HCT116 (cell line): ENCODE results near the gene SYCP3. TPM values are rescaled to one million over a fixed set of nuclear protein-coding genes. Genes with fewer than 3 reads are reported as not detected.

Source experiments
- ATAC-seq: fragments of 200-7000 bp; cut with Tn5 transposase; 2 replicates; pipeline ENCODE4 v1.9.1; 2020; ENCODE audit warnings: mild to moderate bottlenecking, moderate library complexity
- BruUV-seq: library from RNA; stranded (reverse); fragments of 400-500 nt; replicated peaks from 2 replicates; lab custom pipeline; 2021; lab: Mats Ljungman, UMichigan
- CTCF ChIA-PET: fragments of 300-600 bp; sonication (Branson Sonifier 250); formaldehyde crosslinking; loops from one replicate; lab custom pipeline; 2021; ENCODE audit warnings: antibody characterized with exemption; lab: Charles Lee
- POLR2A ChIA-PET: fragments of 300-600, 350-600 bp; sonication (Branson Sonifier 250); formaldehyde crosslinking; loops from one replicate; lab custom pipeline; 2021; ENCODE audit warnings: antibody characterized with exemption; lab: Charles Lee
- RAD21 ChIA-PET, 2 experiments: fragments of 300-600 bp; sonication (Branson Sonifier 250); formaldehyde crosslinking; loops; one replicate each; lab custom pipeline; 2023; ENCODE audit warnings: low total read pairs in 2 of 2; ENCODE audit not compliant: uncharacterized antibody in 2 of 2, unreplicated experiment in 2 of 2, low non-redundant PET in 1 of 2; lab: Charles Lee
- DNase-seq: peaks from one replicate; pipeline ENCODE4 v3.0.0-alpha.2; 2010; ENCODE audit warnings: low read depth, low spot score
- H2AFZ ChIP-seq: fragments of 200-600 bp; shearing (Covaris generic), sonication (generic); 2 replicates; pipeline ENCODE4 v1.6.1; 2017; ENCODE audit warnings: low read depth, mixed run types, mixed read lengths, antibody characterized with exemption, low read length; ENCODE audit not compliant: poor library complexity, severe bottlenecking
- H3K27ac ChIP-seq: 2 replicates; pipeline ENCODE4 v1.5.1; 2012; ENCODE audit warnings: low read depth, low read length
- H3K27me3 ChIP-seq: fragments of 200-600 bp; sonication (generic); 2 replicates; pipeline ENCODE4 v1.6.1; 2016; ENCODE audit warnings: mixed run types, low read length, mixed read lengths; ENCODE audit not compliant: insufficient read depth
- H3K36me3 ChIP-seq, 2 experiments: fragments of 200-500 bp in 1 of 2; fragments of 200-600 bp in 1 of 2; sonication (Bioruptor generic) in 1 of 2; sonication (generic) in 1 of 2; 2 replicates each; pipeline versions ENCODE4 v1.5.1 to v1.6.1; 2014 to 2016; ENCODE audit warnings: low read length in 2 of 2, inconsistent platforms in 1 of 2, mixed read lengths in 1 of 2, mixed run types in 1 of 2; ENCODE audit not compliant: insufficient read depth in 2 of 2, control insufficient read depth in 1 of 2
- H3K4me1 ChIP-seq, 2 experiments: fragments of 200-600 bp in 1 of 2; sonication (generic) in 1 of 2; 2 replicates each; pipeline versions ENCODE4 v1.5.1 to v1.6.1; 2012 to 2017; ENCODE audit warnings: low read length in 2 of 2, inconsistent platforms in 1 of 2, mild to moderate bottlenecking in 1 of 2, mixed read lengths in 1 of 2, mixed run types in 1 of 2, moderate library complexity in 1 of 2; ENCODE audit not compliant: insufficient read depth in 2 of 2, control insufficient read depth in 1 of 2
- H3K4me2 ChIP-seq: fragments of 200-600 bp; sonication (generic); 2 replicates; pipeline ENCODE4 v1.6.1; 2017; ENCODE audit warnings: mixed run types, low read length, mixed read lengths
- H3K4me3 ChIP-seq, 2 experiments: fragments of 200-600 bp in 1 of 2; sonication (generic) in 1 of 2; replicated peaks in 1 of 2; 2 replicates each; pipeline ENCODE4 v1.5.1; 2011 to 2016; ENCODE audit warnings: low read length in 2 of 2, control low read depth in 1 of 2, low read depth in 1 of 2, mild to moderate bottlenecking in 1 of 2, mixed read lengths in 1 of 2, mixed run types in 1 of 2
- H3K79me2 ChIP-seq: fragments of 200-600 bp; sonication (generic); 2 replicates; pipeline ENCODE4 v1.6.1; 2017; ENCODE audit warnings: mild to moderate bottlenecking, mixed run types, low read length, moderate library complexity, mixed read lengths; ENCODE audit not compliant: insufficient read depth
- H3K9ac ChIP-seq: fragments of 200-600 bp; sonication (generic); 2 replicates; pipeline ENCODE4 v1.6.1; 2016; ENCODE audit warnings: low read length, mixed read lengths
- H3K9me2 ChIP-seq: fragments of 200-600 bp; sonication (generic), shearing (Covaris generic); 2 replicates; pipeline ENCODE4 v1.6.1; 2017; ENCODE audit warnings: mixed run types, mild to moderate bottlenecking, moderate library complexity; ENCODE audit not compliant: insufficient read depth
- H3K9me3 ChIP-seq, 2 experiments: fragments of 200-500 bp in 1 of 2; fragments of 200-600 bp in 1 of 2; sonication (Bioruptor generic) in 1 of 2; sonication (generic) in 1 of 2; 2 replicates each; pipeline ENCODE4 v1.6.1; 2014 to 2017; ENCODE audit warnings: low read length in 2 of 2, mixed read lengths in 2 of 2, inconsistent platforms in 1 of 2, low read depth in 1 of 2, mild to moderate bottlenecking in 1 of 2, mixed run types in 1 of 2, moderate library complexity in 1 of 2; ENCODE audit not compliant: control insufficient read depth in 1 of 2, insufficient read depth in 1 of 2
- H4K20me1 ChIP-seq: fragments of 200-600 bp; sonication (generic), shearing (Covaris generic); 2 replicates; pipeline ENCODE4 v1.6.1; 2017; ENCODE audit warnings: mixed run types, mild to moderate bottlenecking, moderate library complexity; ENCODE audit not compliant: insufficient read depth
- EZH2phosphoT487 ChIP-seq: fragments of 200-600 bp; IDR thresholded peaks from 2 replicates; pipeline ENCODE4 v1.6.1; 2018; ENCODE audit warnings: antibody characterized with exemption, borderline replicate concordance
- POLR2AphosphoS5 ChIP-seq: IDR thresholded peaks from 2 replicates; pipeline ENCODE4 v1.6.1; 2011; ENCODE audit warnings: mild to moderate bottlenecking, low read depth, low read length, moderate library complexity
- RAD21 ChIP-seq: IDR thresholded peaks from 2 replicates; pipeline ENCODE4 v1.6.1; 2012; ENCODE audit warnings: low read depth, mild to moderate bottlenecking
- intact Hi-C: fragments of 100-400 bp; cut with micrococcal nuclease; formaldehyde crosslinking; loops from 2 replicates; pipeline ENCODE4 v1.10.0; 2022
- total RNA-seq: library from RNA; stranded (reverse); gene quantifications from one replicate; pipeline ENCODE4 v1.2.1, GENCODE V29; 2021; ENCODE audit not compliant: unreplicated experiment
- TF ChIP-seq, protein P1 (sequence below), 3 experiments: fragments of 200-600 bp in 1 of 3; sonication (generic) in 1 of 3; IDR thresholded peaks in 2 of 3; conservative IDR thresholded peaks in 1 of 3; 2 replicates each; pipeline ENCODE4 v1.5.1; 2012 to 2017; ENCODE audit warnings: low read depth in 2 of 3, low read length in 2 of 3, antibody characterized with exemption in 1 of 3, borderline replicate concordance in 1 of 3, control low read depth in 1 of 3, mild to moderate bottlenecking in 1 of 3, mixed read lengths in 1 of 3, mixed run types in 1 of 3, moderate library complexity in 1 of 3; ENCODE audit not compliant: insufficient read depth in 1 of 3

SYCP3 gene
- total RNA-seq, 1 experiment from 2014 or later: not detected

GRCh38 chr12:101773650-101774162 is 34.4 kb upstream of the SYCP3 start:
- POLR2A ChIA-PET: interaction anchor here (0.8 to 1.1 kb wide), 2 partner anchors 9 to 269 kb away, joined by 3 read pairs; no protein-coding TSS in a partner anchor
- Histone ChIP-seq H3K9me3 (no peaks in the 10 kb centered on the region), H2AFZ (no peak overlapping the region), H3K4me2 (no peak overlapping the region), H3K4me1 (no peaks in the 10 kb centered on the region), H3K27ac (no peak overlapping the region), H4K20me1 (peaks cover 3% of the 10 kb centered on the region; the same call in 1 of the 2 replicates), H3K27me3 (no peaks in the 10 kb centered on the region), H3K9ac (no peak overlapping the region), H3K9me2 (no peaks in the 10 kb centered on the region), H3K4me3 (no peak overlapping the region), H3K79me2 (no peaks in the 10 kb centered on the region), H3K36me3 (peaks cover 0 to 2% of the 10 kb centered on the region in 2 experiments; a peak in 1 of 4 replicates)
- RAD21 ChIA-PET: interaction anchor here (0.8 to 1.2 kb wide), 2 partner anchors 57 to 66 kb away, joined by 3 to 5 read pairs; partner anchors contain the start of gene GNPTAB (in 1 of the 2)
- TF ChIP-seq EZH2phosphoT487 (no peak), RAD21 (peak; percentile 90), POLR2AphosphoS5 (no peak)
- TF ChIP-seq, protein P1, sequence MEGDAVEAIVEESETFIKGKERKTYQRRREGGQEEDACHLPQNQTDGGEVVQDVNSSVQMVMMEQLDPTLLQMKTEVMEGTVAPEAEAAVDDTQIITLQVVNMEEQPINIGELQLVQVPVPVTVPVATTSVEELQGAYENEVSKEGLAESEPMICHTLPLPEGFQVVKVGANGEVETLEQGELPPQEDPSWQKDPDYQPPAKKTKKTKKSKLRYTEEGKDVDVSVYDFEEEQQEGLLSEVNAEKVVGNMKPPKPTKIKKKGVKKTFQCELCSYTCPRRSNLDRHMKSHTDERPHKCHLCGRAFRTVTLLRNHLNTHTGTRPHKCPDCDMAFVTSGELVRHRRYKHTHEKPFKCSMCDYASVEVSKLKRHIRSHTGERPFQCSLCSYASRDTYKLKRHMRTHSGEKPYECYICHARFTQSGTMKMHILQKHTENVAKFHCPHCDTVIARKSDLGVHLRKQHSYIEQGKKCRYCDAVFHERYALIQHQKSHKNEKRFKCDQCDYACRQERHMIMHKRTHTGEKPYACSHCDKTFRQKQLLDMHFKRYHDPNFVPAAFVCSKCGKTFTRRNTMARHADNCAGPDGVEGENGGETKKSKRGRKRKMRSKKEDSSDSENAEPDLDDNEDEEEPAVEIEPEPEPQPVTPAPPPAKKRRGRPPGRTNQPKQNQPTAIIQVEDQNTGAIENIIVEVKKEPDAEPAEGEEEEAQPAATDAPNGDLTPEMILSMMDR (IDR thresholded peaks at IDR 0.05 in 2 of 3, conservative IDR thresholded peaks at IDR 0.05 in 1 of 3; ENCODE audit: borderline replicate concordance in 1 of 3, insufficient read depth in 1 of 3, low read depth in 2 of 3, low read length in 2 of 3): peak; percentile 81 to 91 (median 89)
- no TSS peak for BruUV-seq
- peak; percentile 85 for ATAC-seq
- intact Hi-C loops: loop anchor here (1.0 to 10.0 kb wide), 8 partner anchors 57 to 1104 kb away; partner anchors contain the start of genes GNPTAB and IGF1
- CTCF ChIA-PET: interaction anchor here (0.6 to 3.1 kb wide), 12 partner anchors 9 to 1105 kb away, joined by 3 to 23 read pairs (median 4); partner anchors contain the start of gene GNPTAB
- peak; percentile 44 for DNase-seq
